HG03103 (cell line): ENCODE results near the gene GTF3A.

Experiments used
- ATAC-seq: cut with Tn5 transposase; IDR thresholded peaks from one replicate; pipeline ENCODE4 v1.9.1; 2021; ENCODE audit warnings: low read depth; ENCODE audit not compliant: unreplicated experiment

The GTF3A gene

GRCh38 chr13:27404680-27405079, 19.7 kb upstream of the GTF3A start:
- no peak for ATAC-seq

- ATAC-seq = no peak
These were observed 18.8 kb upstream of the GTF3A start for GRCh38 chr13:27405546-27406134.

GRCh38 chr13:27406178-27406939, 18.1 kb upstream of the GTF3A start:
- no peak for ATAC-seq

- ATAC-seq = no peak
These were observed 16.3 kb upstream of the GTF3A start for GRCh38 chr13:27408074-27408473.

- no peak for ATAC-seq
These were observed 15.4 kb upstream of the GTF3A start for GRCh38 chr13:27409013-27409412.

- ATAC-seq = no peak
These were observed 13.1 kb upstream of the GTF3A start for GRCh38 chr13:27411341-27411740.

- ATAC-seq = no peak
These were observed 9.3 kb upstream of the GTF3A start for GRCh38 chr13:27415116-27415515.

GRCh38 chr13:27419328-27419727, 5.1 kb upstream of the GTF3A start:
- no peak for ATAC-seq

GRCh38 chr13:27421101-27421871, 3.1 kb upstream of the GTF3A start:
- no peak for ATAC-seq

GRCh38 chr13:27423333-27423732, 1.1 kb upstream of the GTF3A start:
- no peak for ATAC-seq

- ATAC-seq = no peak
These were observed 919 bp downstream of the GTF3A start for GRCh38 chr13:27425158-27425917.

- peak; percentile 46 for ATAC-seq
These were observed 1.7 kb downstream of the GTF3A start for GRCh38 chr13:27425918-27426630.

GRCh38 chr13:27427641-27428040, 3.2 kb downstream of the GTF3A start:
- ATAC-seq = no peak

- ATAC-seq = no peak
These were observed 3.7 kb downstream of the GTF3A start for GRCh38 chr13:27428160-27428559.

GRCh38 chr13:27432180-27432579, 7.8 kb downstream of the GTF3A start:
- ATAC-seq = no peak

GRCh38 chr13:27432611-27433210, 8.3 kb downstream of the GTF3A start:
- no peak for ATAC-seq

GRCh38 chr13:27437126-27437525, 12.7 kb downstream of the GTF3A start:
- ATAC-seq = no peak

- peak; percentile 63 for ATAC-seq
These were observed 16.0 kb downstream of the GTF3A start for GRCh38 chr13:27440408-27440807.

GRCh38 chr13:27442071-27442647, 17.7 kb downstream of the GTF3A start:
- no peak for ATAC-seq
